MM.1S (cell line): ENCODE data around the gene EXOC4.

Experiments used
- DNase-seq: peaks from one replicate; pipeline ENCODE4 v3.0.0-alpha.2; 2015
- H2AFZ ChIP-seq: fragments of 300-600 bp; sonication (generic); 2 replicates; pipeline ENCODE4 v1.6.0; 2016; ENCODE audit warnings: antibody characterized with exemption, low read length
- H3F3A ChIP-seq: fragments of 300-600 bp; sonication (generic); 2 replicates; pipeline ENCODE4 v1.6.1; 2016; ENCODE audit warnings: mild to moderate bottlenecking, antibody characterized with exemption, low read length, moderate library complexity, mixed read lengths; ENCODE audit not compliant: insufficient read depth
- H3K27ac ChIP-seq: fragments of 300-600 bp; sonication (generic); 2 replicates; pipeline ENCODE4 v1.5.1; 2016; ENCODE audit warnings: mild to moderate bottlenecking, low read length
- H3K27me3 ChIP-seq: fragments of 300-600 bp; sonication (generic); replicated peaks from 2 replicates; pipeline ENCODE4 v1.6.0; 2016; ENCODE audit warnings: low read length; ENCODE audit not compliant: insufficient read depth
- H3K36me3 ChIP-seq: fragments of 300-600 bp; sonication (generic); replicated peaks from 2 replicates; pipeline ENCODE4 v1.6.1; 2016; ENCODE audit warnings: mild to moderate bottlenecking, low read length, mixed read lengths; ENCODE audit not compliant: insufficient read depth
- H3K4me1 ChIP-seq: fragments of 300-600 bp; sonication (generic); 2 replicates; pipeline ENCODE4 v1.6.1; 2016; ENCODE audit warnings: low read length, mixed read lengths
- H3K4me2 ChIP-seq: fragments of 300-600 bp; sonication (generic); 2 replicates; pipeline ENCODE4 v1.6.0; 2016; ENCODE audit warnings: low read depth, low read length
- H3K4me3 ChIP-seq: fragments of 300-600 bp; sonication (generic); 2 replicates; pipeline ENCODE4 v1.5.1; 2016; ENCODE audit warnings: low read length, mixed read lengths
- H3K79me2 ChIP-seq: fragments of 300-600 bp; sonication (generic); 2 replicates; pipeline ENCODE4 v1.6.1; 2016; ENCODE audit warnings: mixed run types, low read length, mixed read lengths
- H3K9ac ChIP-seq: fragments of 300-600 bp; sonication (generic); 2 replicates; pipeline ENCODE4 v1.6.1; 2016; ENCODE audit warnings: low read length, mixed read lengths
- H3K9me2 ChIP-seq: fragments of 300-600 bp; sonication (generic); replicated peaks from 2 replicates; pipeline ENCODE4 v1.6.1; 2016; ENCODE audit warnings: mild to moderate bottlenecking, low read length, mixed read lengths; ENCODE audit not compliant: insufficient read depth
- H3K9me3 ChIP-seq: fragments of 300-600 bp; sonication (generic); replicated peaks from 2 replicates; pipeline ENCODE4 v1.6.1; 2016; ENCODE audit warnings: mild to moderate bottlenecking, low read length, mixed read lengths; ENCODE audit not compliant: insufficient read depth
- H4K20me1 ChIP-seq: fragments of 300-600 bp; sonication (generic); 2 replicates; pipeline ENCODE4 v1.6.1; 2016; ENCODE audit warnings: mild to moderate bottlenecking, low read length, moderate library complexity, mixed read lengths; ENCODE audit not compliant: insufficient read depth
- EZH2 ChIP-seq: fragments of 300-600 bp; sonication (generic); optimal IDR thresholded peaks from 2 replicates; pipeline ENCODE3; 2017; ENCODE audit warnings: low read depth, mild to moderate bottlenecking, antibody characterized with exemption, low read length, mixed read lengths
- EZH2phosphoT487 ChIP-seq: fragments of 300-600 bp; sonication (generic); IDR thresholded peaks from 2 replicates; pipeline ENCODE4 v1.6.1; 2018; ENCODE audit warnings: antibody characterized with exemption, low read length
- TF ChIP-seq, protein P1 (sequence below): fragments of 300-600 bp; sonication (generic); IDR thresholded peaks from 2 replicates; pipeline ENCODE4 v1.5.1; 2016; ENCODE audit warnings: antibody characterized with exemption, low read length, mixed read lengths

Gene EXOC4

DNA sequence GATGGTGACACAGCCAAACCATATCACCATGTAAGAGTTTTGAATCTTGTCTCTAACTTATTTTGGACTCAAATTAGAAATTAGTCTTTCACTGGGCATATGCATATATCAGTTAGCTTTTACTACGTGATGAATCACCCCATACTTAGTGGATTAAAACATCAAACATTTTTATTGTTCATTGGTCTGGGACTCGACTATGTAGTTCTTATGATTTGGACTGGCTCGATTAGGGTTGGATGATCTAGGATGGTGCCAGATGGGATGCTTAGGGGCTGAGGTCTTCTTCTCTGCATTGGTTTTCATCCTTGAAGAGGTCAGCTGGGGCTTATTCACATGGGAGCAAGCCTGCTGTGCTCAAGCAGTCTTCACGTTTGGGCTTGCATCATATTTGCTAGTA lies 264.9 kb downstream of the EXOC4 start:
- DNase-seq, result no peak
- Histone ChIP-seq H3K9ac (no peak overlapping the region), H3K36me3 (no peaks in the 10 kb centered on the region; the same call in 1 of the 2 replicates), H3K4me1 (no peaks in the 10 kb centered on the region), H3K27me3 (no peaks in the 10 kb centered on the region), H3K4me2 (no peak overlapping the region), H3K9me2 (no peaks in the 10 kb centered on the region), H3K27ac (no peak overlapping the region), H3K79me2 (no peaks in the 10 kb centered on the region), H2AFZ (no peak overlapping the region), H3K4me3 (no peak overlapping the region), H4K20me1 (0 out of 2 replicates have a peak, but pooled peaks cover 3% of the 10 kb centered on the region), H3F3A (no peaks in the 10 kb centered on the region), H3K9me3 (no peaks in the 10 kb centered on the region)
- no peak for TF ChIP-seq EZH2phosphoT487
- TF ChIP-seq EZH2, result no peak
- TF ChIP-seq, protein P1, sequence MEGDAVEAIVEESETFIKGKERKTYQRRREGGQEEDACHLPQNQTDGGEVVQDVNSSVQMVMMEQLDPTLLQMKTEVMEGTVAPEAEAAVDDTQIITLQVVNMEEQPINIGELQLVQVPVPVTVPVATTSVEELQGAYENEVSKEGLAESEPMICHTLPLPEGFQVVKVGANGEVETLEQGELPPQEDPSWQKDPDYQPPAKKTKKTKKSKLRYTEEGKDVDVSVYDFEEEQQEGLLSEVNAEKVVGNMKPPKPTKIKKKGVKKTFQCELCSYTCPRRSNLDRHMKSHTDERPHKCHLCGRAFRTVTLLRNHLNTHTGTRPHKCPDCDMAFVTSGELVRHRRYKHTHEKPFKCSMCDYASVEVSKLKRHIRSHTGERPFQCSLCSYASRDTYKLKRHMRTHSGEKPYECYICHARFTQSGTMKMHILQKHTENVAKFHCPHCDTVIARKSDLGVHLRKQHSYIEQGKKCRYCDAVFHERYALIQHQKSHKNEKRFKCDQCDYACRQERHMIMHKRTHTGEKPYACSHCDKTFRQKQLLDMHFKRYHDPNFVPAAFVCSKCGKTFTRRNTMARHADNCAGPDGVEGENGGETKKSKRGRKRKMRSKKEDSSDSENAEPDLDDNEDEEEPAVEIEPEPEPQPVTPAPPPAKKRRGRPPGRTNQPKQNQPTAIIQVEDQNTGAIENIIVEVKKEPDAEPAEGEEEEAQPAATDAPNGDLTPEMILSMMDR, result no peak

DNA sequence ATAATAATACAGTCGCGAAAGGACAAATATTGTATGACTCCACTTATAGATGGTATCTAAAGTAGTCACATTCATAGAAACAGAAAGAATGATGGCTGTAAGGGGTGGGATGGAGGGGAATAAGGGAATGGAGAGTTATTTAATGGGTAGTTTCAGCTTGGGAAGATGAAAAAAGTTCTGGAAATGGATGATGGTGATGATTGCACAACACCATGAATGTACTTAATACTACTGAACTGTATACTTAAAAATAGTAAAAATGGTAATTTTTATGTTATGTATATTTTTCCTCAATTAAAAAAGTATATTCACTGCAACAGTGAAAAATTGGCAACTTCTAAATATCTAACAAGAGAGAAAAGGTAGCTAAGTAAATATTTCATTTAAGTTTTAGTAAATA lies 265.8 kb downstream of the EXOC4 start:
- Histone ChIP-seq H3K4me2 (no peak overlapping the region), H3F3A (no peaks in the 10 kb centered on the region), H3K79me2 (no peaks in the 10 kb centered on the region), H3K27ac (no peak overlapping the region), H2AFZ (no peak overlapping the region), H3K9ac (no peak overlapping the region), H3K9me3 (no peaks in the 10 kb centered on the region), H4K20me1 (0 out of 2 replicates have a peak, but pooled peaks cover under 1% of the 10 kb centered on the region), H3K4me3 (no peak overlapping the region), H3K9me2 (no peaks in the 10 kb centered on the region), H3K36me3 (no peaks in the 10 kb centered on the region; the same call in 1 of the 2 replicates), H3K27me3 (no peaks in the 10 kb centered on the region), H3K4me1 (no peaks in the 10 kb centered on the region)
- no peak for DNase-seq
- TF ChIP-seq EZH2 (no peak), EZH2phosphoT487 (no peak)
- TF ChIP-seq, protein P1, result no peak

DNA sequence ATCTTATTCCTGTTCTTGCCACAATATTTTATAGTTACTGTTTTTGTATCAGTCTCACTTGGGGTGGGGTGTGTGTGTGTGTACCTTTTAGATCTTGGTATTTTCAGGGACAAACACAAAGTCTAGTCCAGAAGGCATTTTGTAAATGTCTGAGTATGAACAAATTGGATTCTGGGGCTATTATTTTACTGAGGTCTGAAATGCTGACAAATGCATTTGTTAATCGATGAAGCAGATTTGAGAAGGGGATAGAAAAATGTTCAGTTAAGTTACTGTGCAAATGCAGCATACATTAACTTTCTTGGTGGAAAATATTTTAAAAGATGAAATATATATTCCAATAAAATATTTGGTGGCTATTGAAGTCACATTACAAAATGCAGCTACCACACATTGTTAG lies 267.4 kb downstream of the EXOC4 start:
- 0 out of 2 replicates have a peak, but pooled peaks cover 4% of the 10 kb centered on the region for H3K79me2 ChIP-seq
- TF ChIP-seq EZH2, result no peak
- no peak overlapping the region for H3K9ac ChIP-seq
- H3K4me1 ChIP-seq, result no peaks in the 10 kb centered on the region
- H3K9me2 ChIP-seq, result no peaks in the 10 kb centered on the region
- H2AFZ ChIP-seq, result no peak overlapping the region
- H3K36me3 ChIP-seq, result no peaks in the 10 kb centered on the region; the same call in 1 of the 2 replicates
- H3K9me3 ChIP-seq, result no peaks in the 10 kb centered on the region
- H3K27ac ChIP-seq, result no peak overlapping the region
- H3K4me3 ChIP-seq, result no peak overlapping the region
- H3K27me3 ChIP-seq, result no peaks in the 10 kb centered on the region
- no peaks in the 10 kb centered on the region for H4K20me1 ChIP-seq
- DNase-seq, result no peak
- H3K4me2 ChIP-seq, result no peak overlapping the region
- no peaks in the 10 kb centered on the region for H3F3A ChIP-seq

GRCh38 chr7:133522501-133522900 lies 269.6 kb downstream of the EXOC4 start:
- H2AFZ ChIP-seq, result no peak overlapping the region
- H3K36me3 ChIP-seq, result no peaks in the 10 kb centered on the region; the same call in 1 of the 2 replicates
- no peaks in the 10 kb centered on the region for H3K9me2 ChIP-seq
- 0 out of 2 replicates have a peak, but pooled peaks cover 4% of the 10 kb centered on the region for H3K79me2 ChIP-seq
- no peak overlapping the region for H3K9ac ChIP-seq
- H3K4me2 ChIP-seq, result no peak overlapping the region
- TF ChIP-seq, protein P1, result no peak
- TF ChIP-seq EZH2phosphoT487, result no peak
- no peak for TF ChIP-seq EZH2
- no peak for DNase-seq
- H3F3A ChIP-seq, result no peaks in the 10 kb centered on the region
- no peaks in the 10 kb centered on the region for H3K9me3 ChIP-seq
- no peaks in the 10 kb centered on the region for H4K20me1 ChIP-seq
- no peak overlapping the region for H3K4me3 ChIP-seq
- H3K4me1 ChIP-seq, result no peaks in the 10 kb centered on the region
- H3K27me3 ChIP-seq, result no peaks in the 10 kb centered on the region
- H3K27ac ChIP-seq, result no peak overlapping the region
